PC-3 (cell line): ENCODE measurements around the gene ATP6V1G2. TPM values are rescaled to one million over a fixed set of nuclear protein-coding genes. Genes with fewer than 3 reads are reported as not detected.

Experiments used
- ATAC-seq: fragments of 200-7000 bp; cut with Tn5 transposase; 2 replicates; pipeline ENCODE4 v1.9.1; 2020; ENCODE audit warnings: mild to moderate bottlenecking, moderate library complexity
- BruUV-seq: library from RNA; stranded (reverse); fragments of 400-500 nt; replicated peaks from 2 replicates; lab custom pipeline; 2021; lab: Mats Ljungman, UMichigan
- CTCF ChIA-PET: fragments of 300-600 bp; sonication (Branson Sonifier 250); formaldehyde crosslinking; loops from one replicate; lab custom pipeline; 2022; ENCODE audit warnings: antibody characterized with exemption; lab: Charles Lee
- POLR2A ChIA-PET: fragments of 300-600 bp; sonication (Branson Sonifier 250); formaldehyde crosslinking; loops from one replicate; lab custom pipeline; 2022; ENCODE audit warnings: antibody characterized with exemption; ENCODE audit not compliant: unreplicated experiment; lab: Charles Lee
- DNase-seq: peaks from one replicate; pipeline ENCODE4 v3.0.0-alpha.2; 2015
- H2AFZ ChIP-seq: fragments of 300-600 bp; sonication (generic); 2 replicates; pipeline ENCODE4 v1.6.0; 2016; ENCODE audit warnings: antibody characterized with exemption, low read length
- H3F3A ChIP-seq: fragments of 300-600 bp; sonication (generic); one replicate; pipeline ENCODE4 v1.6.0; 2017; ENCODE audit warnings: antibody characterized with exemption, low read length, control low read depth, mild to moderate bottlenecking; ENCODE audit not compliant: unreplicated experiment
- H3K27ac ChIP-seq: fragments of 300-600 bp; sonication (generic); 2 replicates; pipeline ENCODE4 v1.5.1; 2016; ENCODE audit warnings: mild to moderate bottlenecking, low read length
- H3K27me3 ChIP-seq: fragments of 300-600 bp; sonication (generic); 2 replicates; pipeline ENCODE4 v1.6.1; 2016; ENCODE audit warnings: low read length, mixed read lengths
- H3K36me3 ChIP-seq: fragments of 300-600 bp; sonication (generic); 2 replicates; pipeline ENCODE4 v1.6.1; 2016; ENCODE audit warnings: low read depth, mixed run types, low read length, mixed read lengths
- H3K4me1 ChIP-seq: fragments of 300-600 bp; sonication (generic); 2 replicates; pipeline ENCODE4 v1.5.1; 2016; ENCODE audit warnings: low read length; ENCODE audit not compliant: insufficient read depth
- H3K4me2 ChIP-seq: fragments of 300-600 bp; sonication (generic); 2 replicates; pipeline ENCODE4 v1.6.0; 2016; ENCODE audit warnings: low read length
- H3K4me3 ChIP-seq: fragments of 300-600 bp; sonication (generic); 2 replicates; pipeline ENCODE4 v1.5.1; 2016; ENCODE audit warnings: mild to moderate bottlenecking, low read length, mixed read lengths
- H3K79me2 ChIP-seq: fragments of 300-600 bp; sonication (generic); 2 replicates; pipeline ENCODE4 v1.6.1; 2017; ENCODE audit warnings: low read length, mixed read lengths
- H3K9ac ChIP-seq: fragments of 300-600 bp; sonication (generic); 2 replicates; pipeline ENCODE4 v1.6.0; 2016; ENCODE audit warnings: mild to moderate bottlenecking, low read length
- H3K9me2 ChIP-seq: fragments of 300-600 bp; sonication (generic); replicated peaks from 2 replicates; pipeline ENCODE4 v1.6.1; 2016; ENCODE audit warnings: mixed run types, low read length, mixed read lengths
- H3K9me3 ChIP-seq: fragments of 300-600 bp; sonication (generic); 2 replicates; pipeline ENCODE4 v1.6.1; 2016; ENCODE audit warnings: low read length, mixed read lengths
- H4K20me1 ChIP-seq: fragments of 300-600 bp; sonication (generic); 2 replicates; pipeline ENCODE4 v1.6.1; 2016; ENCODE audit warnings: low read length, mixed read lengths
- EZH2 ChIP-seq: fragments of 300-600 bp; sonication (generic); IDR thresholded peaks from one replicate; pipeline ENCODE4 v1.6.1; 2017; ENCODE audit warnings: antibody characterized with exemption, mild to moderate bottlenecking, low read length; ENCODE audit not compliant: unreplicated experiment
- EZH2phosphoT487 ChIP-seq: fragments of 300-600 bp; sonication (generic); IDR thresholded peaks from 2 replicates; pipeline ENCODE4 v1.6.1; 2018; ENCODE audit warnings: mild to moderate bottlenecking, antibody characterized with exemption, low read length, borderline replicate concordance
- intact Hi-C: fragments of 100-400 bp; cut with micrococcal nuclease; formaldehyde crosslinking; loops from 2 replicates; pipeline ENCODE4 v1.9.0; 2023
- total RNA-seq: library from RNA; depleted of rRNA; stranded (reverse); fragments of >200 nt; gene quantifications from 2 replicates; pipeline ENCODE4 v1.2.3, GENCODE V29; 2014
- TF ChIP-seq, protein P1 (sequence below): fragments of 300-600 bp; sonication (generic); conservative IDR thresholded peaks from 2 replicates; pipeline ENCODE4 v1.5.1; 2017; ENCODE audit warnings: antibody characterized with exemption, low read depth, mild to moderate bottlenecking, low read length

Gene ATP6V1G2
- total RNA-seq, 1 experiment from 2014 or later = 1.2 TPM

- ATAC-seq = no peak
- TF ChIP-seq EZH2phosphoT487 = no peak
- TF ChIP-seq, protein P1, sequence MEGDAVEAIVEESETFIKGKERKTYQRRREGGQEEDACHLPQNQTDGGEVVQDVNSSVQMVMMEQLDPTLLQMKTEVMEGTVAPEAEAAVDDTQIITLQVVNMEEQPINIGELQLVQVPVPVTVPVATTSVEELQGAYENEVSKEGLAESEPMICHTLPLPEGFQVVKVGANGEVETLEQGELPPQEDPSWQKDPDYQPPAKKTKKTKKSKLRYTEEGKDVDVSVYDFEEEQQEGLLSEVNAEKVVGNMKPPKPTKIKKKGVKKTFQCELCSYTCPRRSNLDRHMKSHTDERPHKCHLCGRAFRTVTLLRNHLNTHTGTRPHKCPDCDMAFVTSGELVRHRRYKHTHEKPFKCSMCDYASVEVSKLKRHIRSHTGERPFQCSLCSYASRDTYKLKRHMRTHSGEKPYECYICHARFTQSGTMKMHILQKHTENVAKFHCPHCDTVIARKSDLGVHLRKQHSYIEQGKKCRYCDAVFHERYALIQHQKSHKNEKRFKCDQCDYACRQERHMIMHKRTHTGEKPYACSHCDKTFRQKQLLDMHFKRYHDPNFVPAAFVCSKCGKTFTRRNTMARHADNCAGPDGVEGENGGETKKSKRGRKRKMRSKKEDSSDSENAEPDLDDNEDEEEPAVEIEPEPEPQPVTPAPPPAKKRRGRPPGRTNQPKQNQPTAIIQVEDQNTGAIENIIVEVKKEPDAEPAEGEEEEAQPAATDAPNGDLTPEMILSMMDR = no peak
- TF ChIP-seq EZH2 = no peak
- Histone ChIP-seq H2AFZ (no peak within 1 kb of the TSS), H3K27me3 (no peaks in the 10 kb centered on the region), H3K4me1 (0 out of 2 replicates have a peak, but pooled peaks cover 8% of the 10 kb centered on the region), H4K20me1 (no peaks in the 10 kb centered on the region), H3K4me3 (no peak within 1 kb of the TSS), H3F3A (no peaks in the 10 kb centered on the region), H3K27ac (no peak within 1 kb of the TSS), H3K9me3 (no peaks in the 10 kb centered on the region), H3K36me3 (no peaks in the 10 kb centered on the region), H3K9me2 (no peaks in the 10 kb centered on the region), H3K9ac (no peak within 1 kb of the TSS), H3K79me2 (no peaks in the 10 kb centered on the region), H3K4me2 (no peak within 1 kb of the TSS)
- ChIA-PET CTCF (no interaction called here), POLR2A (no interaction called here)
- BruUV-seq = no TSS peak
- DNase-seq = no peak
- intact Hi-C loops = no loop called here
Measured at GRCh38 chr6:31575335-31575901, 29.0 kb upstream of the ATP6V1G2 start, which contains the start of gene TNF. TNF (plus strand) TSS chr6:31575565; CDS start chr6:31575742, 177 bp downstream.

DNA sequence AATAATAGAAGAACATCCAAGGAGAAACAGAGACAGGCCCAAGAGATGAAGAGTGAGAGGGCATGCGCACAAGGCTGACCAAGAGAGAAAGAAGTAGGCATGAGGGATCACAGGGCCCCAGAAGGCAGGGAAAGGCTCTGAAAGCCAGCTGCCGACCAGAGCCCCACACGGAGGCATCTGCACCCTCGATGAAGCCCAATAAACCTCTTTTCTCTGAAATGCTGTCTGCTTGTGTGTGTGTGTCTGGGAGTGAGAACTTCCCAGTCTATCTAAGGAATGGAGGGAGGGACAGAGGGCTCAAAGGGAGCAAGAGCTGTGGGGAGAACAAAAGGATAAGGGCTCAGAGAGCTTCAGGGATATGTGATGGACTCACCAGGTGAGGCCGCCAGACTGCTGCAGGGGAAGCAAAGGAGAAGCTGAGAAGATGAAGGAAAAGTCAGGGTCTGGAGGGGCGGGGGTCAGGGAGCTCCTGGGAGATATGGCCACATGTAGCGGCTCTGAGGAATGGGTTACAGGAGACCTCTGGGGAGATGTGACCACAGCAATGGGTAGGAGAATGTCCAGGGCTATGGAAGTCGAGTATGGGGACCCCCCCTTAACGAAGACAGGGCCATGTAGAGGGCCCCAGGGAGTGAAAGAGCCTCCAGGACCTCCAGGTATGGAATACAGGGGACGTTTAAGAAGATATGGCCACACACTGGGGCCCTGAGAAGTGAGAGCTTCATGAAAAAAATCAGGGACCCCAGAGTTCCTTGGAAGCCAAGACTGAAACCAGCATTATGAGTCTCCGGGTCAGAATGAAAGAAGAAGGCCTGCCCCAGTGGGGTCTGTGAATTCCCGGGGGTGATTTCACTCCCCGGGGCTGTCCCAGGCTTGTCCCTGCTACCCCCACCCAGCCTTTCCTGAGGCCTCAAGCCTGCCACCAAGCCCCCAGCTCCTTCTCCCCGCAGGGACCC lies 28.0 kb upstream of the ATP6V1G2 start:
- Histone ChIP-seq H3K4me3 (no peak overlapping the region), H4K20me1 (no peaks in the 10 kb centered on the region), H3K9me2 (no peaks in the 10 kb centered on the region), H3K9ac (no peak overlapping the region), H3F3A (no peaks in the 10 kb centered on the region), H3K4me2 (no peak overlapping the region), H2AFZ (no peak overlapping the region), H3K4me1 (0 out of 2 replicates have a peak, but pooled peaks cover 8% of the 10 kb centered on the region), H3K36me3 (no peaks in the 10 kb centered on the region), H3K9me3 (no peaks in the 10 kb centered on the region), H3K27me3 (no peaks in the 10 kb centered on the region), H3K79me2 (no peaks in the 10 kb centered on the region), H3K27ac (no peak overlapping the region)
- intact Hi-C loops = no loop called here
- no peak for ATAC-seq
- ChIA-PET POLR2A (no interaction called here), CTCF (no interaction called here)
- no peak for DNase-seq
- BruUV-seq = no TSS peak
- TF ChIP-seq EZH2phosphoT487 (no peak), EZH2 (no peak)
- TF ChIP-seq, protein P1 = no peak
